Activated naive CD4-positive, alpha-beta T cell treated with Interleukin-2 at 50 U/mL for 16 hours (primary cell): Measurements from ENCODE around the gene RNF121.
A peak's percentile ranks its signal among the peaks of the same experiment; 100 is the strongest.

Experiments used
- DNase-seq: peaks from one replicate; pipeline ENCODE4 v3.0.0-alpha.2; 2020

Gene RNF121

GRCh38 chr11:71990701-71991100, 61.9 kb downstream of the RNF121 start:
- no peak for DNase-seq

- DNase-seq: no peak
Observed at GRCh38 chr11:71991494-71991893, 62.6 kb downstream of the RNF121 start.

GRCh38 chr11:71992136-71992730, 63.4 kb downstream of the RNF121 start:
- no peak for DNase-seq

- DNase-seq: no peak
Observed at GRCh38 chr11:71994786-71995185, 65.9 kb downstream of the RNF121 start.

GRCh38 chr11:71995726-71996291, 67.0 kb downstream of the RNF121 start:
- no peak for DNase-seq

GRCh38 chr11:71996517-71996916, 67.7 kb downstream of the RNF121 start:
- no peak for DNase-seq

GRCh38 chr11:71996946-71997345, 68.1 kb downstream of the RNF121 start:
- DNase-seq: no peak

GRCh38 chr11:71997594-71997993, 68.7 kb downstream of the RNF121 start:
- DNase-seq: no peak

- DNase-seq: no peak
Observed at GRCh38 chr11:71998061-71998460, 69.2 kb downstream of the RNF121 start.

- DNase-seq: peak; percentile 19
Observed at GRCh38 chr11:71998649-71999310, 69.9 kb downstream of the RNF121 start, which contains the start of gene IL18BP. Gene IL18BP (plus strand): TSS chr11:71998909. CDS start chr11:71999985, 1,076 bp downstream.

GRCh38 chr11:71999362-71999761, 70.5 kb downstream of the RNF121 start:
- no peak for DNase-seq

GRCh38 chr11:71999798-72000197, 71.0 kb downstream of the RNF121 start:
- no peak for DNase-seq

- no peak for DNase-seq
Observed at GRCh38 chr11:72000202-72000867, 71.5 kb downstream of the RNF121 start.

GRCh38 chr11:72001285-72001684, 72.4 kb downstream of the RNF121 start:
- DNase-seq: no peak

- no peak for DNase-seq
Observed at GRCh38 chr11:72001834-72002591, 73.2 kb downstream of the RNF121 start.

- DNase-seq: no peak
Observed at GRCh38 chr11:72002841-72003775, 74.3 kb downstream of the RNF121 start.

GRCh38 chr11:72003776-72004171, 74.9 kb downstream of the RNF121 start:
- DNase-seq: no peak

GRCh38 chr11:72004515-72005346, 75.9 kb downstream of the RNF121 start:
- no peak for DNase-seq

GRCh38 chr11:72005347-72006260, 76.8 kb downstream of the RNF121 start:
- DNase-seq: no peak
